ENCODE results near the gene FUT1.

- TF ChIP-seq GATA2 (IDR thresholded peaks at IDR 0.05; ENCODE audit: low read depth, low read length) (no peak), GATA3 (IDR thresholded peaks at IDR 0.05; ENCODE audit: low read depth, low read length) (no peak)
Observed at GRCh38 chr19:48749571-48750198, 2.8 kb downstream of the FUT1 start.

Data from SH-SY5Y (cell line).